Right lobe of liver (tissue), 6 donors: ENCODE data around the gene NETO1. TPM values are rescaled to one million over a fixed set of nuclear protein-coding genes. Genes with fewer than 3 reads are reported as not detected.

ENCODE experiments used
- ATAC-seq, 4 donors: fragments of 200-7000 bp; cut with Tn5 transposase; one replicate each; pipeline ENCODE4 v1.9.1; 2020; ENCODE audit warnings: mild to moderate bottlenecking in 4 of 4, moderate library complexity in 4 of 4
- DNase-seq, 3 donors: peaks; one replicate each; pipeline ENCODE4 v3.0.0-alpha.2; 2020
- H3K27ac ChIP-seq, 3 donors: fragments of 200-600 bp; one replicate each; pipeline ENCODE4 v1.8.0; 2022
- H3K27me3 ChIP-seq, 2 donors: fragments of 200-600 bp; one replicate each; pipeline ENCODE4 v1.8.0; 2022
- H3K36me3 ChIP-seq, 4 donors: fragments of 200-600 bp; sonication (generic) in 1 of 4; one replicate each; pipeline versions ENCODE4 v1.5.1 to v1.8.0; 2017 to 2022; ENCODE audit warnings: control low read depth in 1 of 4
- H3K4me1 ChIP-seq, 4 donors: fragments of 200-600 bp; sonication (generic) in 1 of 4; one replicate each; pipeline versions ENCODE4 v1.5.1 to v1.8.0; 2017 to 2022; ENCODE audit warnings: control low read depth in 1 of 4
- H3K4me3 ChIP-seq, 3 donors: fragments of 200-600 bp; one replicate each; pipeline ENCODE4 v1.8.0; 2022
- H3K9me3 ChIP-seq, 4 donors: fragments of 200-600 bp; sonication (generic) in 1 of 4; one replicate each; pipeline versions ENCODE4 v1.5.1 to v1.8.0; 2017 to 2022; ENCODE audit warnings: control low read depth in 1 of 4
- POLR2A ChIP-seq: fragments of 450-650 bp; IDR thresholded peaks from one replicate; pipeline ENCODE4 v1.6.1; 2017; ENCODE audit warnings: antibody characterized with exemption, mild to moderate bottlenecking
- WGBS: methylation state at CpG from one replicate; pipeline ENCODE4 v1.1.6; 2018; ENCODE audit warnings: low coverage, low lambda C conversion rate; ENCODE audit not compliant: insufficient coverage; ENCODE audit errors: missing lambda C conversion rate; 5-methylcytosine and 5-hydroxymethylcytosine counted together
- intact Hi-C, 2 donors: fragments of 100-400 bp; cut with DNase I; formaldehyde crosslinking; loops; one replicate each; pipeline versions ENCODE4 v1.11.2 to v1.14.1; 2022
- total RNA-seq, 6 experiments: library from RNA; depleted of rRNA in 2 of 6; stranded (reverse); fragments of >200 nt in 2 of 6; fragmentation: NEBNext Ultra II Directional in 3 of 6; extraction: Animal tissue kit (Norgen Biotek cat#: 25700) in 3 of 6; gene quantifications; one replicate each; pipeline versions ENCODE4 v1.1.0 to v1.2.4, GENCODE V29; 2016 to 2023
- TF ChIP-seq, protein P1 (sequence below), 4 donors: fragments of 200-600 bp in 3 of 4; fragments of 450-650 bp in 1 of 4; IDR thresholded peaks; one replicate each; pipeline versions ENCODE4 v1.5.1 to v1.8.0; 2016 to 2022; ENCODE audit warnings: antibody characterized with exemption in 4 of 4, mild to moderate bottlenecking in 2 of 4
- donor health status: DM: no; HTN: yes; CAD: no.
- donor health status: DM: no; HTN: no; CAD: no.
- donor health status: DM: no; HTN: no; CAD: no.
- donor health status: DM: no; HTN: yes; CAD: no.
- donor health status: DM: no; HTN: yes; CAD: no.

The NETO1 gene
- total RNA-seq, 6 experiments from 2014 or later = not detected

DNA sequence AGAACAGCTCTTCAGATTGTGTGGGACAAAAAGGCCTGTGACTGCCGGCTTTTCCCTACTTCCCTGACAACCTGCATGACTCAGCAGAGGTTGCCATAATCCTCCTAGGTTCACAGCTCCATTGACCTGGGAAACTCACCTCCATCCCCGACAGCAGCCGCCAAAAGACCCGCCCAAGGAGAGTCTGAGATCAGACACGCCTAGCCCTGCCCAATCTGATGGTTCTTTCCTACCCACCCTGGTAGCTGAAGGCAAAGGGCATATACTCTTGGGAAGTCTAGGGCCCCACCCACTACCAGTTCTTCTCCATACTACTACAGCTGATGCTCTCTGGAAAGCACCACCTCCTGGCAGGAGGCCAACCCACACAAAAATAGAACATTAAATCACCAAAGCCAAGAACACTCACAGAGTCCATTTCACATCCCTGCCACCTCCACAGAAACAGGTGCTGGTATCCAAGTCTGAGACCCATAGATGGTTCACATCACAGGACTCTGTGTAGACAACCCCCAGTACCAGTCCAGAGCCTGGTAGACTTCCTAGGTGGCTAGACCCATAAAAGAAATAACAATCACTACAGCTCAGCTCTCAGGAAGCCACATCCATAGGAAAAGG is 140.6 kb downstream of the NETO1 start:
- no peaks in the 10 kb centered on the region for H3K27me3 ChIP-seq
- H3K4me1 ChIP-seq = no peaks in the 10 kb centered on the region
- no CpG with 5 or more reads among the region's 5 CpGs for WGBS
- no peak overlapping the region for H3K4me3 ChIP-seq
- no peak overlapping the region for H3K27ac ChIP-seq
- no peaks in the 10 kb centered on the region for H3K9me3 ChIP-seq
- intact Hi-C loops = no loop called here
- TF ChIP-seq POLR2A = no peak
- TF ChIP-seq, protein P1, sequence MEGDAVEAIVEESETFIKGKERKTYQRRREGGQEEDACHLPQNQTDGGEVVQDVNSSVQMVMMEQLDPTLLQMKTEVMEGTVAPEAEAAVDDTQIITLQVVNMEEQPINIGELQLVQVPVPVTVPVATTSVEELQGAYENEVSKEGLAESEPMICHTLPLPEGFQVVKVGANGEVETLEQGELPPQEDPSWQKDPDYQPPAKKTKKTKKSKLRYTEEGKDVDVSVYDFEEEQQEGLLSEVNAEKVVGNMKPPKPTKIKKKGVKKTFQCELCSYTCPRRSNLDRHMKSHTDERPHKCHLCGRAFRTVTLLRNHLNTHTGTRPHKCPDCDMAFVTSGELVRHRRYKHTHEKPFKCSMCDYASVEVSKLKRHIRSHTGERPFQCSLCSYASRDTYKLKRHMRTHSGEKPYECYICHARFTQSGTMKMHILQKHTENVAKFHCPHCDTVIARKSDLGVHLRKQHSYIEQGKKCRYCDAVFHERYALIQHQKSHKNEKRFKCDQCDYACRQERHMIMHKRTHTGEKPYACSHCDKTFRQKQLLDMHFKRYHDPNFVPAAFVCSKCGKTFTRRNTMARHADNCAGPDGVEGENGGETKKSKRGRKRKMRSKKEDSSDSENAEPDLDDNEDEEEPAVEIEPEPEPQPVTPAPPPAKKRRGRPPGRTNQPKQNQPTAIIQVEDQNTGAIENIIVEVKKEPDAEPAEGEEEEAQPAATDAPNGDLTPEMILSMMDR (IDR thresholded peaks at IDR 0.05) = no peak
- no peaks in the 10 kb centered on the region for H3K36me3 ChIP-seq
- DNase-seq (no peak), ATAC-seq (no peak)

DNA sequence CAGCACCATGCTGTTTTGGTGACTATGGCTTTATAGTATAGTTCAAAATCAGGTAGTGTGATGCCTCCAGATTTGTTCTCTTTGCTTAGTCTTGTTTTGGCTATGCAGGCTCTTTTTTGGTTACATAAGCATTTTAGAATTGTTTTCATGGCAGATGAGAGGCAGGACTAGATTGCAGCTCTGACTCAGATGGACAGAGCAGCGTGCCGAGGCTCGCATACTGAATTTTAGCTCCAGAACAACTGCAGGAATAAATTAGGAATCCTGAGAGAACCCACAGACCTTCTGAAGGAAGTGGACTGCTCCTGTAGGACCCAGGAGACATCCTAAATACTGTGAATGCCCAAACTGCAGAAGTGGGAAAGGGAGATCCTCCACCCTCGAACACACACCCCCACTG is 141.6 kb downstream of the NETO1 start:
- ATAC-seq (no peak), DNase-seq (no peak)
- Histone ChIP-seq H3K27me3 (no peaks in the 10 kb centered on the region), H3K36me3 (no peaks in the 10 kb centered on the region), H3K9me3 (no peaks in the 10 kb centered on the region), H3K27ac (no peak overlapping the region), H3K4me1 (no peaks in the 10 kb centered on the region), H3K4me3 (no peak overlapping the region)
- intact Hi-C loops = no loop called here
- no peak for TF ChIP-seq POLR2A
- TF ChIP-seq, protein P1 (IDR thresholded peaks at IDR 0.05) = no peak
- WGBS = 61% methylated on average over 4 of the region's 4 CpGs

DNA sequence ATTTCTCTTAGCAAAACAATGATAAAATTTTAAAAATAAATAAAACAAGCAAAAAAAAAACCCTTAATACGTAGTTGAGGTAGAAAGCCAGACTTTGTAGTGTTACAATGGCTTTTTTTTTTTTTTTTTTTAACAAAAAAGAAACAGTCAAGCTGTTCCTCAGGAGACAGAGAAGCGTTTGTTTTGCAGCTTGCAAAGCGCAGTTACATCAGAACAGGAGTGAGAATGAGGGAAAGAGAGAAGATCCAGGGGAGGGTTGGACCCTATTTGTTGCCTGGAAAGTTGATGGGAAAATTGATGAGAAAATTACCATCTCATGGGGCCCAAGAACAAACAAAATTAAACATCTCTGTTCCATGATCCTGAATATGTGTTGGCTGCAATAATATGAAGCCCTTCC is 146.5 kb downstream of the NETO1 start:
- Histone ChIP-seq H3K27ac (no peak overlapping the region), H3K27me3 (no peaks in the 10 kb centered on the region), H3K9me3 (no peaks in the 10 kb centered on the region), H3K36me3 (no peaks in the 10 kb centered on the region), H3K4me3 (no peak overlapping the region), H3K4me1 (no peaks in the 10 kb centered on the region)
- no peak for ATAC-seq
- intact Hi-C loops = no loop called here
- WGBS = 38% methylated on average over 3 of the region's 3 CpGs
- no peak for DNase-seq
- TF ChIP-seq POLR2A = no peak
- TF ChIP-seq, protein P1 (IDR thresholded peaks at IDR 0.05) = no peak

DNA sequence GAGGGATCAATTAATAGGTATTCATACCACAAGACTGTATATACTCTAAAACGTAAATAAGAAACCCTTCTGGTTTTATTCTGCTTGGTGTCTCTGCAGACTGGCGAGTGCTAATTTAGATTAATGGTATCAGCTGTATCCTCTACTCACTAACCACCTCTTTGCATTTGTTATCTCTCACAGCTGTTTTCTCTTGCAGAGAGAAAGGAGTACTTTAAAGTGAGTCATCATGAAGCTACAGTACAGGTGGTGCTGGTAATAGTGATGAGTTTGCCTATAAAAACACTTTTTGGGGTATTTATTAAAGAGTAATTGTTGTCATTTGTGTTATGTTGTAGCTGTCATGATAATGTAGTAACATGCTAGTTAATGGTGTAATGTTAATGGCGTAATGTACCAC is 147.7 kb downstream of the NETO1 start:
- no peak for ATAC-seq
- no peak overlapping the region for H3K4me3 ChIP-seq
- H3K4me1 ChIP-seq = no peaks in the 10 kb centered on the region
- H3K27me3 ChIP-seq = no peaks in the 10 kb centered on the region
- H3K9me3 ChIP-seq = no peaks in the 10 kb centered on the region
- intact Hi-C loops = no loop called here
- DNase-seq = no peak
- 23% methylated on average over 3 of the region's 3 CpGs for WGBS
- H3K36me3 ChIP-seq = no peaks in the 10 kb centered on the region
- TF ChIP-seq, protein P1 (IDR thresholded peaks at IDR 0.05) = no peak
- no peak for TF ChIP-seq POLR2A
- no peak overlapping the region for H3K27ac ChIP-seq

DNA sequence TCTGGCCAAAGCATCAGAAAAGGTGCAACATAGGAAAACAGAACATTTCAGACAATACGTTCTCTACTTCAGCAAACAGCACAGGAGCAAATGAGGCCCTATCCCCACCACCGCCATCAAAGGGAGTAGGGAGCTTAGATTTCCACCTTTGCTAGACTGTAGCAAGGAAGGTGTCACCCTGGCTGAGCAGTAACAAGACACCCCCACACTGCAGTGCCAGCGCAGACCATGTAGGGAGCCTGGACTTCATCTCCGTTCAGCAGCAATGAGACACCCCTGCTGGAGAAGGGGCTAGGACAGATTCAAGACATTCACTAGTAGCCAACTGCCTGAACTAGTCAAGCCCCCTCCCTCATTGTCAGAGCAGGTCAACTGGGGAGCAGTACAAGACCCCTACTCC is 163.6 kb downstream of the NETO1 start:
- no peaks in the 10 kb centered on the region for H3K4me1 ChIP-seq
- no peak for ATAC-seq
- intact Hi-C loops = no loop called here
- no peak overlapping the region for H3K4me3 ChIP-seq
- no peak for DNase-seq
- H3K27me3 ChIP-seq = no peaks in the 10 kb centered on the region
- 43% methylated on average over 1 of the region's 4 CpGs for WGBS
- TF ChIP-seq POLR2A = no peak
- TF ChIP-seq, protein P1 (IDR thresholded peaks at IDR 0.05) = no peak
- no peaks in the 10 kb centered on the region for H3K36me3 ChIP-seq
- no peak overlapping the region for H3K27ac ChIP-seq
- no peaks in the 10 kb centered on the region for H3K9me3 ChIP-seq
